ENCODE measurements around the gene ENOX1.

GRCh38 chr13:43464578-43465264, 322.1 kb downstream of the ENOX1 start:
- TF ChIP-seq HDAC2 (IDR thresholded peaks at IDR 0.05) (no peak), POLR2A (conservative IDR thresholded peaks at IDR 0.05) (no peak), SRSF3 (IDR thresholded peaks at IDR 0.05; ENCODE audit: insufficient read depth, low read length) (no peak), KDM1A (IDR thresholded peaks at IDR 0.05) (no peak), ZNF175 (CRISPR knock-in tag; IDR thresholded peaks at IDR 0.05; ENCODE audit: low read depth) (no peak), TCF7 (IDR thresholded peaks at IDR 0.05; ENCODE audit: borderline replicate concordance) (no peak)
- TF ChIP-seq, protein P1, sequence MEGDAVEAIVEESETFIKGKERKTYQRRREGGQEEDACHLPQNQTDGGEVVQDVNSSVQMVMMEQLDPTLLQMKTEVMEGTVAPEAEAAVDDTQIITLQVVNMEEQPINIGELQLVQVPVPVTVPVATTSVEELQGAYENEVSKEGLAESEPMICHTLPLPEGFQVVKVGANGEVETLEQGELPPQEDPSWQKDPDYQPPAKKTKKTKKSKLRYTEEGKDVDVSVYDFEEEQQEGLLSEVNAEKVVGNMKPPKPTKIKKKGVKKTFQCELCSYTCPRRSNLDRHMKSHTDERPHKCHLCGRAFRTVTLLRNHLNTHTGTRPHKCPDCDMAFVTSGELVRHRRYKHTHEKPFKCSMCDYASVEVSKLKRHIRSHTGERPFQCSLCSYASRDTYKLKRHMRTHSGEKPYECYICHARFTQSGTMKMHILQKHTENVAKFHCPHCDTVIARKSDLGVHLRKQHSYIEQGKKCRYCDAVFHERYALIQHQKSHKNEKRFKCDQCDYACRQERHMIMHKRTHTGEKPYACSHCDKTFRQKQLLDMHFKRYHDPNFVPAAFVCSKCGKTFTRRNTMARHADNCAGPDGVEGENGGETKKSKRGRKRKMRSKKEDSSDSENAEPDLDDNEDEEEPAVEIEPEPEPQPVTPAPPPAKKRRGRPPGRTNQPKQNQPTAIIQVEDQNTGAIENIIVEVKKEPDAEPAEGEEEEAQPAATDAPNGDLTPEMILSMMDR (IDR thresholded peaks at IDR 0.05 in 2 of 3, conservative IDR thresholded peaks at IDR 0.05 in 1 of 3; ENCODE audit: insufficient read depth in 2 of 3, low read depth in 1 of 3, low read length in 3 of 3) = no peak
